A673 (cell line): Measurements from ENCODE around the gene MEF2A. TPM values are rescaled to one million over a fixed set of nuclear protein-coding genes. Genes with fewer than 3 reads are reported as not detected.

Experiments
- BruUV-seq: library from RNA; stranded (reverse); fragments of 400-500 nt; replicated peaks from 2 replicates; lab custom pipeline; 2021; lab: Mats Ljungman, UMichigan
- CTCF ChIA-PET: fragments of 300-600 bp; sonication (Branson Sonifier 250); formaldehyde crosslinking; loops from one replicate; lab custom pipeline; 2022; ENCODE audit warnings: antibody characterized with exemption; lab: Charles Lee
- POLR2A ChIA-PET: fragments of 300-600 bp; sonication (Branson Sonifier 250); formaldehyde crosslinking; loops from one replicate; lab custom pipeline; 2022; ENCODE audit warnings: antibody characterized with exemption; ENCODE audit not compliant: low non-redundant PET; lab: Charles Lee
- DNase-seq: peaks from one replicate; pipeline ENCODE4 v3.0.0-alpha.2; 2015; ENCODE audit warnings: low spot score
- H3K27ac ChIP-seq: fragments of 200-600 bp; sonication (generic); 2 replicates; pipeline ENCODE4 v1.5.1; 2016; ENCODE audit warnings: mixed run types, low read depth, mild to moderate bottlenecking, mixed read lengths, antibody characterized with exemption, low read length; ENCODE audit not compliant: poor library complexity, severe bottlenecking
- H3K27me3 ChIP-seq: fragments of 200-600 bp; sonication (generic); replicated peaks from 2 replicates; pipeline ENCODE4 v1.6.1; 2017; ENCODE audit warnings: mixed run types, low read depth, mild to moderate bottlenecking, mixed read lengths, antibody characterized with exemption, low read length; ENCODE audit not compliant: insufficient read depth, poor library complexity
- H3K36me3 ChIP-seq: fragments of 200-600 bp; sonication (generic); 2 replicates; pipeline ENCODE4 v1.6.1; 2016; ENCODE audit warnings: mixed run types, mild to moderate bottlenecking, mixed read lengths, antibody characterized with exemption, low read length; ENCODE audit not compliant: insufficient read depth, poor library complexity, severe bottlenecking
- H3K4me1 ChIP-seq: fragments of 200-600 bp; sonication (generic); 2 replicates; pipeline ENCODE4 v1.6.1; 2017; ENCODE audit warnings: mixed run types, mild to moderate bottlenecking, mixed read lengths, antibody characterized with exemption, low read length; ENCODE audit not compliant: insufficient read depth, poor library complexity, severe bottlenecking
- H3K4me3 ChIP-seq: fragments of 200-600 bp; sonication (generic); 2 replicates; pipeline ENCODE4 v1.5.1; 2016; ENCODE audit warnings: low read depth, mixed run types, mild to moderate bottlenecking, mixed read lengths, low read length; ENCODE audit not compliant: poor library complexity, severe bottlenecking
- H3K9me3 ChIP-seq: fragments of 200-600 bp; sonication (generic); 2 replicates; pipeline ENCODE4 v1.6.1; 2016; ENCODE audit warnings: mixed run types, low read depth, mild to moderate bottlenecking, mixed read lengths, antibody characterized with exemption, low read length; ENCODE audit not compliant: poor library complexity, severe bottlenecking
- EZH2 ChIP-seq: fragments of 200-600 bp; sonication (generic); IDR thresholded peaks from 2 replicates; pipeline ENCODE4 v1.6.1; 2017; ENCODE audit warnings: borderline replicate concordance, low read depth, mild to moderate bottlenecking, mixed read lengths, antibody characterized with exemption, low read length; ENCODE audit not compliant: poor library complexity, severe bottlenecking
- intact Hi-C: fragments of 100-400 bp; cut with micrococcal nuclease; formaldehyde crosslinking; loops from one replicate; pipeline ENCODE4 v1.10.0; 2022; ENCODE audit not compliant: unreplicated experiment
- total RNA-seq: library from RNA; stranded (reverse); gene quantifications from 2 replicates; pipeline ENCODE4 v1.2.3, GENCODE V29; 2021
- TF ChIP-seq, protein P1 (sequence below): fragments of 300-800, 200-600 bp; sonication (generic); conservative IDR thresholded peaks from 2 replicates; pipeline ENCODE4 v1.5.1; 2017; ENCODE audit warnings: low read depth, mild to moderate bottlenecking, antibody characterized with exemption, low read length, moderate library complexity, mixed read lengths

Gene MEF2A
- total RNA-seq, 1 experiment from 2014 or later = 26.4 TPM

DNA sequence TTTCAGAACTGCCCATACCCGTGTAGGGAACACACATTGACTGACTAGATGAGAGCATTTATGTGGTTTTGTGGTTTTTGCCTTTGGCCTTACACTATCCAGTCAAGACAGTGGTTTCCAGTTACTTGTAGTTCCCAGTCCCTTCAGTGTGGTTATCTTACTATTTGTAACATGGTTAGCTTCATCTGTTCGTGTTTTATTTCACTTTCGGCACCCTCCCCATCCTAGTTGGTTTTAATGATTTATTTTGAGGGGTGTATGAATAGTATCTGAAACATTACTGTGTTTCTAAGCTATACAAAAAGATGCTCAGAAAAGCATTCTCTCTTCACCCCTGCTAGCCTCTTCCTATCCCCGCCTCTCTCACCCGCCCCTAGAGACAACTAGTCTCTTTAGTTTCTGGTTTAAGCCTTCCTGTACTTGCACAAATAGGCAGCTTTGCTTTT lies 153.3 kb downstream of the MEF2A start:
- POLR2A ChIA-PET = interaction anchor here (0.6 kb wide), 1 partner anchor 48 kb away, joined by 6 read pairs; no protein-coding TSS in a partner anchor
- Histone ChIP-seq H3K4me1 (peaks cover 26% of the 10 kb centered on the region), H3K27ac (no peak overlapping the region), H3K36me3 (no peaks in the 10 kb centered on the region), H3K9me3 (no peaks in the 10 kb centered on the region), H3K27me3 (no peaks in the 10 kb centered on the region), H3K4me3 (no peak overlapping the region)
- no peak for TF ChIP-seq EZH2
- TF ChIP-seq, protein P1, sequence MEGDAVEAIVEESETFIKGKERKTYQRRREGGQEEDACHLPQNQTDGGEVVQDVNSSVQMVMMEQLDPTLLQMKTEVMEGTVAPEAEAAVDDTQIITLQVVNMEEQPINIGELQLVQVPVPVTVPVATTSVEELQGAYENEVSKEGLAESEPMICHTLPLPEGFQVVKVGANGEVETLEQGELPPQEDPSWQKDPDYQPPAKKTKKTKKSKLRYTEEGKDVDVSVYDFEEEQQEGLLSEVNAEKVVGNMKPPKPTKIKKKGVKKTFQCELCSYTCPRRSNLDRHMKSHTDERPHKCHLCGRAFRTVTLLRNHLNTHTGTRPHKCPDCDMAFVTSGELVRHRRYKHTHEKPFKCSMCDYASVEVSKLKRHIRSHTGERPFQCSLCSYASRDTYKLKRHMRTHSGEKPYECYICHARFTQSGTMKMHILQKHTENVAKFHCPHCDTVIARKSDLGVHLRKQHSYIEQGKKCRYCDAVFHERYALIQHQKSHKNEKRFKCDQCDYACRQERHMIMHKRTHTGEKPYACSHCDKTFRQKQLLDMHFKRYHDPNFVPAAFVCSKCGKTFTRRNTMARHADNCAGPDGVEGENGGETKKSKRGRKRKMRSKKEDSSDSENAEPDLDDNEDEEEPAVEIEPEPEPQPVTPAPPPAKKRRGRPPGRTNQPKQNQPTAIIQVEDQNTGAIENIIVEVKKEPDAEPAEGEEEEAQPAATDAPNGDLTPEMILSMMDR = no peak
- intact Hi-C loops = no loop called here
- no peak for DNase-seq
- no TSS peak for BruUV-seq
- CTCF ChIA-PET = no interaction called here

DNA sequence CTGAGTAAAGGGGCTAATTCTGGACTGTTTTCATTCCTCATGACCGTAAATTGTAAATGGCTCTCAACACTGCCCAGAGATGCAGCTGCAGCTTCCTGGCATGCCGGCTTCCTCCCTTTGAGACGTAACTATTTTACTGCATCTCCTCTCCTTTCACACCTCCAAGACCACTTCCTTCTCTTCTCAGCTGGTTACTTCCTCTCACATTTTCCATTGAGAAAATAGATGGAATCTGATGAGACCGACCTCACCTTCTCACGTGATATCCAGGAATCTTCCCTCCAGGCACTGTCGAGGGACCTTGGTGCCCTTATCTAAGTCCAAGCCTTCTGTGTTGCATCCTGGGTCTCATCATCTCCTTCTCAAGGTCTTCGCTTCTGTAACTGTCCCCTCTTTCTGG lies 154.7 kb downstream of the MEF2A start:
- ChIA-PET CTCF (no interaction called here), POLR2A (no interaction called here)
- Histone ChIP-seq H3K27ac (no peak overlapping the region), H3K27me3 (no peaks in the 10 kb centered on the region), H3K9me3 (no peaks in the 10 kb centered on the region), H3K4me1 (peaks cover 26% of the 10 kb centered on the region), H3K36me3 (no peaks in the 10 kb centered on the region), H3K4me3 (no peak overlapping the region)
- DNase-seq = no peak
- TF ChIP-seq, protein P1 = no peak
- no peak for TF ChIP-seq EZH2
- BruUV-seq = no TSS peak
- intact Hi-C loops = no loop called here

DNA sequence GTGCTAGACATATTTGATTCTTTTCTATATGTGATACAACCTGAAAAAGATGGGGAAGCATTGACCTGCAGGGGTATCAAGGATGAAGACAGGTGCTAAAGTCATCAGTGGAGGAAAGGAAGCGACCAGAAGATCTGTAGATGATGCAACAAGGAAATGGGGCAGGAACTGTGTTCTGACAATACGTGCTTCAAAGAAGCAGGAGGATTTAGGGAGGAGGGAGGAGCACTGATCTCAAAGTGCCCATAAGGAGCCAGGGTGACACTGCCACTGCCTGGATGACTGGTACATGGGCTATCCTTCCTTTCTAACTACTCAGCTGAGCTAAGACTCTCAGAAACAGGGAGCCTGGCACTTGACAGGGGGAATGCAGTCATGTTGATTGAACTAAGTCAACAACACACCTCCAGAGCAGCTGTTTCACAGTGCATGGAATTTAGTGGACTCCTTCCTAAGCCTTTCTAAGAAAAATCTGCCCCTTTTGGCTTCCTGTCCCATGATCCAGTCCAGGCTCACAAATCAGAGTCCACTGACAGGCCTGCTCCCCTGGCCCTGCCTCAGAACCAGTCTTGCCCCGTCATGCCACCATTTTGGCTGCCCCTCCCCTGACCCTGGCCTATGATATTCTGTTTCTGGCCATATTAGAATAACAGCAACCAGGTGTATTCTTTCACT lies 155.5 kb downstream of the MEF2A start:
- intact Hi-C loops = no loop called here
- DNase-seq = no peak
- Histone ChIP-seq H3K4me3 (no peak overlapping the region), H3K4me1 (peaks cover 21% of the 10 kb centered on the region), H3K36me3 (no peaks in the 10 kb centered on the region), H3K27me3 (no peaks in the 10 kb centered on the region), H3K27ac (no peak overlapping the region), H3K9me3 (no peaks in the 10 kb centered on the region)
- BruUV-seq = no TSS peak
- ChIA-PET CTCF (no interaction called here), POLR2A (no interaction called here)
- no peak for TF ChIP-seq EZH2
- TF ChIP-seq, protein P1 = no peak
